Measurements from ENCODE around the gene SRSF4.

DNA sequence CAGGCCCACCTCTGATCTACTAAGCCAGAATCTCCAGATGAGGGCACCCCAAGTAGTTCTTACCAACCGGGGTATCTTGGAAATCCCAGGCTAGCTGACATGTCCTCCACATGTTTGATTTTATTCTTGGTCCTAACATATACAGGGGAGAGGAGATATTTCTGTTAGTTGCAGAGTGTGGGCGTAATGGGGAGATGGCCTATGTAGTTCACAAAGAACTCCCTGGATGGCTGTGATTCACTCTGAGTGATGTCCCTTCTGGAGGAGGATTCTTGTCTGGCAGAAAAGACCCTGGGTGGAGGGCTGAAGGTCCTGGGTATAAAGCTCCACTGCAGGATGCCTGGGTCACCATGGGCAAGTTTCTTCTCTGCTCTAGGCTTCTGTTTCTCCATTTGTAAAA, 35.9 kb upstream of the SRSF4 start:
- no peak for TF ChIP-seq EZH2 (IDR thresholded peaks at IDR 0.05; ENCODE audit: borderline replicate concordance, low read depth, low read length, severe bottlenecking)
- TF ChIP-seq, protein P1, sequence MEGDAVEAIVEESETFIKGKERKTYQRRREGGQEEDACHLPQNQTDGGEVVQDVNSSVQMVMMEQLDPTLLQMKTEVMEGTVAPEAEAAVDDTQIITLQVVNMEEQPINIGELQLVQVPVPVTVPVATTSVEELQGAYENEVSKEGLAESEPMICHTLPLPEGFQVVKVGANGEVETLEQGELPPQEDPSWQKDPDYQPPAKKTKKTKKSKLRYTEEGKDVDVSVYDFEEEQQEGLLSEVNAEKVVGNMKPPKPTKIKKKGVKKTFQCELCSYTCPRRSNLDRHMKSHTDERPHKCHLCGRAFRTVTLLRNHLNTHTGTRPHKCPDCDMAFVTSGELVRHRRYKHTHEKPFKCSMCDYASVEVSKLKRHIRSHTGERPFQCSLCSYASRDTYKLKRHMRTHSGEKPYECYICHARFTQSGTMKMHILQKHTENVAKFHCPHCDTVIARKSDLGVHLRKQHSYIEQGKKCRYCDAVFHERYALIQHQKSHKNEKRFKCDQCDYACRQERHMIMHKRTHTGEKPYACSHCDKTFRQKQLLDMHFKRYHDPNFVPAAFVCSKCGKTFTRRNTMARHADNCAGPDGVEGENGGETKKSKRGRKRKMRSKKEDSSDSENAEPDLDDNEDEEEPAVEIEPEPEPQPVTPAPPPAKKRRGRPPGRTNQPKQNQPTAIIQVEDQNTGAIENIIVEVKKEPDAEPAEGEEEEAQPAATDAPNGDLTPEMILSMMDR (IDR thresholded peaks at IDR 0.05; ENCODE audit: borderline replicate concordance, extremely low read depth, low read length, poor library complexity, severe bottlenecking): no peak

Data from DND-41 (cell line).